Right renal cortex interstitium (tissue), 3 donors: ENCODE results near the gene SMARCA4. TPM values are rescaled to one million over a fixed set of nuclear protein-coding genes. Genes with fewer than 3 reads are reported as not detected.
A peak's percentile ranks its signal among the peaks of the same experiment; 100 is the strongest.
"Not testable (repeated sequence)": the region's sequence is repeated elsewhere in the genome, so short reads cannot be mapped to it uniquely, and the experiment has no call there.

ENCODE experiments used
- DNase-seq, 3 donors: peaks; one replicate each; pipeline ENCODE4 v3.0.0-alpha.2; 2013; ENCODE audit warnings: low read depth in 3 of 3, low spot score in 2 of 3
- polyA plus RNA-seq, 3 donors: library from polyadenylated mRNA; unstranded; fragments of 120-200 nt; gene quantifications; one replicate each; pipeline ENCODE4 v1.2.1, GENCODE V29; 2013; ENCODE audit not compliant: insufficient read length in 3 of 3

The SMARCA4 gene
- polyA plus RNA-seq, 3 donors, result 141 to 145 (median 143) TPM

DNA sequence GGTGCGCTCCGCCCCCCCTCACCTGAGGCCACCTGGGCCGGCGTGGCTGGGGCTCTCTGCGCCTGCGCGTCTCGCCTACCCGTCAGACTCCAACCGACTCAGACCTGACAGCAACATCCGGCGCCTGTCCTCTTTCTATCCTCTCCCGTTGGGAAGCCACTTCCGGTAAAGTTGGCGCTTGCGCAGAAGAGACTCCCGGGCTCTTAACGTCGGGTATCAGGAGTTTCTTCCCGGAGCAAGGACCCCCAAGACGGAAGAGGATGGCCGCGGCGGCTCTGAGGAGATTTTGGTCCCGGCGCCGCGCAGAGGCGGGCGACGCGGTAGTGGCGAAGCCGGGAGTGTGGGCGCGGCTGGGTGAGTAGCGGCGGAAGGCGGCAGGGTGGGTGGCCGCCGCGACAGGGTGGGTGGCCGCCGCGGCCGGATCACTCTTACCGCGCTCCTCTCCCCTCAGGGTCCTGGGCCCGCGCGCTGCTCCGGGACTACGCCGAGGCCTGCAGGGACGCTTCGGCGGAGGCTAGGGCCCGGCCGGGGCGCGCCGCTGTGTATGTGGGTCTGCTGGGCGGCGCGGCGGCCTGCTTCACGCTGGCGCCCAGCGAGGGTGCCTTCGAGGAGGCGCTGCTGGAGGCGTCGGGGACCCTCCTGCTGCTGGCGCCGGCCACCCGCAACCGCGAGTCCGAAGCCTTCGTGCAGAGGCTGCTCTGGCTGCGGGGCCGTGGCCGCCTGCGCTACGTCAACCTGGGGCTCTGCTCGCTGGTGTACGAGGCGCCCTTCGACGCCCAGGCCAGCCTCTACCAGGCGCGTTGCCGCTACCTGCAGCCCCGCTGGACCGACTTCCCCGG lies 32.0 kb upstream of the SMARCA4 start, which contains the start of the genes TIMM29 and YIPF2:
TSS of gene TIMM29 (plus strand) at position 249 of the 839 bp plus-strand sequence. CDS start at position 261, 12 bp downstream.
TSS of gene YIPF2 (minus strand) at position 77 of the 839 bp plus-strand sequence. CDS start 229 bp downstream, outside the sequence.
- DNase-seq, result peak; percentile 94 to 99 (median 99)

DNA sequence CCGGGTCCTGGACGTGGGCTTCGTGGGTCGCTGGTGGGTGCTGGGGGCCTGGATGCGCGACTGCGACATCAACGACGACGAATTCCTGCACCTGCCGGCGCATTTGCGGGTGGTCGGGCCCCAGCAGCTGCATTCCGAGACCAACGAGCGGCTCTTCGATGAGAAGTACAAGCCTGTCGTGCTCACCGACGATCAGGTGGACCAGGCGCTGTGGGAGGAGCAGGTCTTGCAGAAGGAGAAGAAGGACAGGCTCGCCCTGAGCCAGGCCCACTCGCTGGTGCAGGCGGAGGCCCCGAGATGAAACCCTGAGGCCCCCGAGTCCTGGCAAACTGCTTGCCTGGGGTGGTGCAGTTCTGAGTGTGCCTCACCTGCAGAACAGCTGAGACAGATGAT lies 31.4 kb upstream of the SMARCA4 start:
- DNase-seq, result no peak

- no peak for DNase-seq
Observed at GRCh38 chr19:10935371-10936059, 25.3 kb upstream of the SMARCA4 start.

DNA sequence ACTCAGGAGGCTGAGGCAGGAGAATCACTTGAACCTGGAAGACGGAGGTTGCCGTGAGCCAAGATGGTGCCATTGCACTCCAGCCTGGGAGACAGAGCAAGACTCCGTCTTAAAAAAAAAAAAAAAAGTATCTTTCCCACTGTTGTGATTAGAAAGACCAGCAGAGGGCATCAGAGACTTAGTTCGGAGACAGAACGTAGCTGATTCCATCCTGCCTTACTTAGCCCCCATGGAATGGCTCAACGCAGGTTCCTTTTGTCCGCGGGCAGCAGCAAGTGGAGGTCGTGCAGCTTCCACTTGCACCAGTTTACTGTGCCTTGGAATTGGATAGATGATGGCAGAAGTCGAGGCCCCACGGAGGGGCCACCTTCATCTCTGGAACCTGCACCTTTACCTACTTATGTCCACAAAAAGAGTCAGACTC lies 24.2 kb upstream of the SMARCA4 start:
- peak in 2 of 3 donors; percentile 77 to 78 for DNase-seq

GRCh38 chr19:10941649-10942048 lies 19.2 kb upstream of the SMARCA4 start:
- DNase-seq, result not testable (repeated sequence)

DNA sequence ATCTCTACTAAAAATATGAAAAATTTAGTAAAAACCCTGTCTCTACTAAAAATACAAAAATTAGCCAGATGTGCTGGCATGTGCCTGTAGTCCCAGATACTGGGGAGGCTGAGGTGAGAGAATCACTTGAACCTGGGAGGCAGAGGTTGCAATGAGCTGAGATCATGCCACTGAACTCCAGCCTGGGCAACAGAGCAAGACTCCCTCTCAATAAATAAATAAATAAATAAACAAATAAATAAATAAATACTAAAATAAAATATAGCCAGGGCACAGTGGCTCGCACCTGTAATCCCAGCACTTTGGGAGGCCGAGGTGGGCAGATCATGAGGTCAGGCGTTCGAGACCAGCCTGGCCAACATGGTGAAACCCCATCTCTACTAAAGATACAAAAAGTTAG lies 17.4 kb upstream of the SMARCA4 start:
- DNase-seq, result not testable (repeated sequence)

- no peak for DNase-seq
Observed at GRCh38 chr19:10945264-10945663, 15.6 kb upstream of the SMARCA4 start.

- no peak for DNase-seq
Observed at GRCh38 chr19:10946958-10947657, 13.7 kb upstream of the SMARCA4 start.

DNA sequence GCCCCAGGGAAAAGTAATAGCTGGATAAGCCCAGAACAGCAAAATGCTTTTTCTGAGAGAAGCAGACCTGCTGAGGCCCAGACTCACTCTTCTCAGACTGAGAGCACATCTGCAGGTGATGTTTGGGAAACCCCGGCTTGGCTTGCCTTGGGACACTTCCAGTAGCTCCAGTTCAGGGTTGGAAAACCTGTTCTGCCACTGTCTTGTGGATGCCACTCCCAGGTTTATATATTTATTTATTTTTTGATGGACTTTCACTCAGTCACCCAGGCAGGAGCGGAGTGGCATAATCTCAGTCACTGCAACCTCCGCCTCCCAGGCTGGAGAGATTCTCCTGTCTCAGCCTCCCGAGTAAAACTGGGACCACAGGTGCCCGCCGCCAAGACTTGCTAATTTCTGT lies 8.0 kb upstream of the SMARCA4 start:
- DNase-seq, result no peak

GRCh38 chr19:10959277-10959968 lies 1.4 kb upstream of the SMARCA4 start:
- DNase-seq, result not testable (repeated sequence)

DNA sequence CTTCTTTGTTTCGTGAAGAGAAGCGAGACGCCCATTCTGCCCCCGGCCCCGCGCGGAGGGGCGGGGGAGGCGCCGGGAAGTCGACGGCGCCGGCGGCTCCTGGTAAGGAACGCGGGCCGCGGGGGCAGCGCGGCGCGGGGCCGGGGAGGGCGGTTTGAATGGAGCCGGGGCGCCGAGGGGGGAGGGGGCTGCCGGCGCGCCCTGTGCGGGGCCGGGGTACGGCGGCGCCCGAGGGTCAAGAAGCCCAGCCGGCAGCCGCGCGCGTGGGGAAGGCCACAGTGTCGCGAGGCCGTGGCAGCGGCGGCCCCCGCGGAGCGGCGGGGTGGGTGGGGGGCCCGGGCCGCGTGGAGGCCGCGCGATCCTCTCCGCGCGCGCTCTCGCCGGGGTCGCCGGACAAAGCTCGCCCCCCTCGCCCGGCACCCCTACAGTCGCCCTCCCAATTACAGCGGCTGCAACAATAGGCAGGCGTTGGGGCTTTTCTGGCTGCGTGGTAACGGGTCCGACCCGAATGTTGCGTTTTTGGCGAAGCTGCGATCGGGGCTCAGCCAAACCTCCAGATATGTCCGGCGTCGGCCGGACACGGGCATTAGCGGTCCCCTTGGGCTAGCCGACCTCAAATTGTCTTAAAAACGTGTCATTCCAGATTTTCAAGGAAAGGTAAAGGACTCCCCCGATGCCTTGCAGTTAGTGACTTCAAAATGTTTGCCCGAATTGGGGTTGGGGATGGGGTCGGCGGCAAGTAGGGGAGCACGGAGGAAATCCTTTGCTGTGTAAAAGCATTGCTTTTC lies 437 bp downstream of the SMARCA4 start:
- no peak for DNase-seq

- no peak for DNase-seq
Observed at GRCh38 chr19:10962863-10963262, 2.0 kb downstream of the SMARCA4 start.

DNA sequence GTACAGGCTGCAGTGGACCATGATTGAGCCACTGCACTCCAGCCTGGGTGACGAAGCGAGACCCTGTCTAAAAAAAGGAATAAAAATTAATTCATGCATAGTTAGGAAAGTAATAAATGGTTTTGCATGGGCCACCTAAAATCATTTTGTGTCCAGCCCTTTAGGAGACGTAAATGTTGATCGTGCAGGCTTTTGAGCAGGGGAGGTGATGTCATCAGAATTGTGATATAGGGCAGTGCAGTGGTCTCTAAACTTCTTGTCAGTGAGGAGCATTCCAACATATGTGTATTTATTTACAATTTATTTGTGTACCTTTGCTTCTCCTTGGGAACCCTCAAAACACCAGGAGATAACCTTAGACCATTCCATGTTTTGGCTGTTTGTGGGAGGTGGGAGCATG lies 3.0 kb downstream of the SMARCA4 start:
- DNase-seq, result no peak

DNA sequence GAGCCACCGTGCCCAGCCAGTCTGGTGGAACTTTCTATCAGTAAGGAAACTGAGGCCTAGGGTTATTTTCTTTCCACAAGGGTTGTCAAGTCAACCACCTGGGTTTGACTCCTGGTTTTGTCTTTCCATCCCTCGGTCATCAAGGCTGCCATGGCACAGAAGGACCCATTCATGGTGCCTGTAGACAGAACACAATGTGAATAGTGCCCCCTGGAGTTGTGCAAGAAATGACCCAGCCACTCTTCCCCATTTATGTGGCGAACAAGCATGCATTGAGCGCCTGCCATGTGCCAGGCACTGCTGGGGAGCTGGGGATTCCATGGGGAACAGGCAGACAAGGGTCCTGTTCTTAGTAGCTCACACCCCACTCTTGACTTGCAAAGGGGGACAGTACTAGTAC lies 4.1 kb downstream of the SMARCA4 start:
- DNase-seq, result no peak

DNA sequence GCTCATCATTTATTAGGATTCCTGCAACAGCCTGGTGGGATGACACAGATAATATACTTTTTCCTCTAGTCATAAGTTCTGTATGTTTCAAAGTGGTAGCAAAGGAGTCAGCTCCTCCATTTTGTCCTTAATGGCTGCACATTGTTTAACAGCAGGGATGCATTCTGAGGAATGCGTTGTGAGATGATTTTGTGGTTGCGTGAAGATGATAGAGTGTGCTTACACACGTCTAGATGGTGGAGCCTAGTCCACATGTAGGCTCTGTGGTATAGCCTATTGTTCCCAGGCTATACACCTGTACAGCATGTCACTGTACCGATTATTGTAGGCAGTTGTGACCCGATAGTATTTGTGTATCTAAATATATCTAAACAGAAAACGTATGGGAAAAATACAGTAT lies 4.6 kb downstream of the SMARCA4 start:
- no peak for DNase-seq

GRCh38 chr19:10966809-10967208 lies 6.0 kb downstream of the SMARCA4 start:
- DNase-seq, result no peak

GRCh38 chr19:10968527-10969135 lies 7.8 kb downstream of the SMARCA4 start:
- DNase-seq, result no peak

DNA sequence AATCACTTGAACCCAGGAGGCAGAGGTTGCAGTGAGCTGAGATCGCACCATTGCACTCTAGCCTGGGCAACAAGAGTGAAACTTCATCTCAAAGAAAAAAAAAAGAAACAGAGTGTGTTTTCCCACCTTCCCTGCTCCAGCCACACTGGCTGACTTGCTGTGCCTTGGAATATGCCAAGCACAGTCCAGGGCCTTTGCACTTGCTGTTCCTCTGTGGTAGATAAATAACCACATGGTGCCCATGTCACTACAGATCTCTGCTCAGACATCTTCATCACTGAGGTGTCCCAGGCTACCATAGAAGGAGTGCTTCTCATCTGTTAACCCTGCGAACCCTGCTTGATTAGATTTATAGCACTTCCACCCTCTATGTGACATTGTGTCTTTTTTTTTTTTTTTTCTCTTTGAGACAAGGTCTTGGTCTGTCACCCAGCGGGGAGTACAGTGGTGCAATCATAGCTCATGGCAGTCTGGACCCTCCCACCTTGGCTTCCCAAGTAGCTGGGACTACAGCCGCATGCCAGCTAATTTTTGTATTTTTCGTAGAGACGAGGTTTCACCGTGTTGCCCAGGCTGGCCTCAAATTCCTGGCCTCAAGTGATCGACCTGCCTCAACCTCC lies 10.4 kb downstream of the SMARCA4 start:
- DNase-seq, result no peak
